ENCODE results near the gene SIX3.

The SIX3 gene

GRCh38 chr2:44931198-44931780 lies 10.2 kb upstream of the SIX3 start:
- no peak for DNase-seq

- DNase-seq: no peak
These were observed 9.4 kb upstream of the SIX3 start for GRCh38 chr2:44932079-44932478.

DNA sequence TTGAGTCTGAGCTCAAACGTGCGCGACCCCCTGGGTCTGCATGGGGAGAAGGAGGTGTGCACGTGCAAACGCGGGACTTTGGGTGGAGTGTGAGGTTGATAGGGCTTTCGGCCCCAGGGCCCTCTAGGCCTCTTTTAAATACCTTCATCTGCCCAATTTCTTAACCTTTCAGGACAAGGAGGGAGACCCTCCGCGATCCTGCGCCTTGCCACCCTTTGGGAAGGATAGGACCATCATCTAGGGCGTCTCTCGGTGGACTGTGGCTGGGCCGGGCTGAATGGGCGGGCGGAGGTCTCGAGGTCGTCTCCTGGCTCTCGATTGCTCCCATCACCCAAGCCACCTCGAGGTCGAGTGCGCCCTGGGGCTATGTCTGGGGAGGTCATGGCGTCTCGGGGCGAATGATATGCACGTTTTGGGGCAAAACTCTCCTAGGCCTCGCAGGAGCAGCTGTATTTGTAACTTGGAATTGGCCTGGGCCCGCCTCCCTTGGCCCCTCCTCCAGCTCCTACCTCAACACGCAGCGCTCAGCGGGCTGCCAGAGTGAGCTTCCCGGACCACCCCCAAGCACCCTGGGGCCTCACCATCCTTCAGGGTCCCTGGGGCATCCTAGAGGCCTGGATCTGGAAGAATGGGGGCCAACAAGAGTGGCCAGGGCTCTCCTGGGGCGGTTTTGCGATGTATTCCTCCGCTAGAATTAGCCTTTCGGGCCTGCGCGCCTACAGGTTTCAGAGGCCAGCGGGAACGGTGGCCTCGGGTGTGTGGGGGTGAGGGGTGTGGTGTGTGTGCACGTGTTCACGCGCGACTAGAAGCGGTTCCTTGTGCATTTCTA lies 8.7 kb upstream of the SIX3 start:
- no peak for DNase-seq

DNA sequence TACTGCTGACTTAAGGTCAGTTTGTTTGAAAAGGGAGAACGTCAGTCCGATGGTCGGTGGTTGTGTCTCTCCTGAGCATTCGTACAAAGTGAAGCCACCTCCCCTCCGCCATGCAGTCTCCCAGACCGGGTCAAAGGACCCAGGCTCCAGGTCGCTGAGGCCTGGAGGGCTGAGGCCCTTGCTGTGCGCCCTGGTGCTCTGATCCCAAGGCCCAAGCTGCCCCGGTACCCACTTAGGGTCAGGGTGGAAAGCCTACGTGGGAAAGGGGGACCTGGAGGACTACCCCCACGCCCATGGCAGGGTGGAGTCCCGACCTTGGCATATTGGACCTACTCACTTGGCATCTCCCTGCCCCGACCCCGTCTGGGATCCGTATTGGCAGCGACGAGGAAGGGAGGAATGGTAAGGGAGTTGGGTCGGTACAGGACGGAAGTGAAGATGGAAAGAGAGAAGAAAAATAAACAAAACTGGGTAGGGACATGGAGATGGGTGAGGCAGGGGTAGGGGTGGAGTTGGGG lies 8.0 kb upstream of the SIX3 start:
- DNase-seq: no peak

- DNase-seq: no peak
These were observed 7.2 kb upstream of the SIX3 start for GRCh38 chr2:44934038-44934982.

DNA sequence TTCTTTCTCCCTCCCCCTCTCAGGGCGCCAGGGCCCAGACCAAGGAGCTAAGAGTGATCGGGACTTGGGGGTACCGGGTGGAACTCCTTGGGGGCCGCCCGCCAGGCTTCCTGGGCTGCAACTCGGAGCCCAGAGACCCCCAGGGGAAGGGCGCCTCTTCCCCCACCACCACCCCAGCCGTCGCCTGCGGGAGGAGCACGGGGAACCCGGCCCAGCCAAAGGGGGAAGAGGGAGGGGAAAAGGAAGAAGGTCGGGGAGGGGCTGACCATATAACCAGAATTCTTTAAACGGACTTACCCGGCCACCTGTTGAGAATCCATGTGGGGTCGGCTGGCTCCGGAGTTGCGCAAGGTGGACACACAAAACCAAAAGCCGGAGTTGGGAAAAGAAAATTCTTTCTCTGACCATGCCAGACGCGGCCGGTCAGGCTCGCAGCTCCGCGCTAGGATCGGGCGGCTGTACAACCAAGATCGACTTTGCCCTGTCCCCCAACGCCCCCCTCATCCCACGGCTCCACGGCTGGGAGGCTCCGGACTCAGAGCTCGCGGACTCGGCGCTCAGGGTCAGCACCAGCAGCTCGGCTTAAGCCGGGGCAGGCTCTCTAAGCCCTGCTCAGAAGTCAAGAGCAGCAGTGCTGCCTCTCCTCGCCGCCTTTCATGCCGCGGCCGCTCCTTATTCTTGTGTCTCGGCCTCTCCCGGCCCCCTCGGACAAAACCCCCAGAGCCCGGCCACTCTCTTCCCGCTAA lies 6.3 kb upstream of the SIX3 start:
- no peak for DNase-seq

DNA sequence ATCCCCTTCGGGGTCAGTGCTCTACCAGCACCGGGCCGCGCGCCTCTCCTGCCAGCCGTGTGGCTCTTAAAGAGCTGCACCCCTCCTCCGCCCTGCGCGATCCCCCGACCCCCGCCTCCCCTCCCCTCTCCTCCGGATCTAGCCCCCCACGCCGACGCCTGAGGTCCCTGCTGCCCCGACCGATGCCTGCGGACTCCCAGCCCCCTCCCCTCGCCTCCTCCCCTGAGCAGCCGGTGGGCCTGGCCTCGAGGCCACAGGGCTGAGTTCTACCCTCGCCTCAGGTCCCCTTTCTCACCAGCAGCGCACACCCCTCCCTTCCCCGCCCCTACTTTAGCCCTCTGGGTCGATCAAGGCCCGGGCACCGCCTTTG lies 5.8 kb upstream of the SIX3 start:
- DNase-seq: no peak

GRCh38 chr2:44936275-44936674 lies 5.2 kb upstream of the SIX3 start:
- DNase-seq: no peak

DNA sequence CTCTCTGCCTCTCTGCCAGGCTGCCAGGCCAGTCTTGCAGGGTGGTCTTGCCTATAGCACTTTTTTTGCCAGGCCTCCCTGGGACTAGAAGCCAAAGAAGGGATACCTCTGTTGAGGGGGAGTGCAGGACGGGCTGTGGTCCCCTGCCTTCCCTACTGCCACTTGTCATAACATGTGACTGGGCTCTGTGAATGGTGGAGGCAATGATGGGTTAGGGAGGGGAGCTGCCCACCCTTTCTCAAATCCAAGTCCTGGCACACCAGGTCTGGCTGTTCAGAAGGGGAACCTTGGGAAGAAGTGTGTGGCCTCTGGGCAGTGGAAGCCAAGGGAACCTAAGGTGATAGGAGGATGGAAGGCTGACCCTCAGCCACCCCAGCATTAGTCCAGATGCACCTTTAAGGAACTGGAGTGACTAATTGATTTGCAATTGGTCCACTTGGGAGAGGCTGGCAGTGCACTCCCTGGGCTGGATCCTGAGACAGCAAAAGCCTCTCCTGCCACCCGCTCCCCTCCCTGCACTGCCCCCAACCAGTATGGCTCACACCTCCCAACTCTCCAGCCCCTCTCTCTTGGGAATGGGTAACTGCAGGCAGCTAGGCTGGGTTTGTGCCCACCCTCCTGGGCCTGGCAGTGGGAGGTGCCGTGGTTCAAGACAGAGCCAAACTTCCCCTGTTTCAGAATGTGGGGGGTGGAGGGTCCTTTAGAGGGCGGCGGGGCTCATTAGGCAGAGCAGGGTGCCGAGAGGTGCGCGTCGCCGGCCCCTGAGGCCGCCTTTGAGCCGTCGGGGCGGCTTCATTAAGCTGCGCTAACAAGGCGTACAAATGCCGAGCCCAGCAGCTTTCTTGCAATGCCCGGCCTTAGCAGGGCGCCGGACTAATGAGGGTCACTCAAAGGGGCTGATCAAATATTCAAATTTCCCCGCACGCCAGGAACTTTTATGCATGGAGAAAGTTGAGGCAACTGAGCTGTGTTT lies 4.5 kb upstream of the SIX3 start:
- no peak for DNase-seq

GRCh38 chr2:44937688-44938240 lies 3.7 kb upstream of the SIX3 start:
- DNase-seq: no peak

- DNase-seq: no peak
These were observed 3.0 kb upstream of the SIX3 start for GRCh38 chr2:44938287-44939105.

DNA sequence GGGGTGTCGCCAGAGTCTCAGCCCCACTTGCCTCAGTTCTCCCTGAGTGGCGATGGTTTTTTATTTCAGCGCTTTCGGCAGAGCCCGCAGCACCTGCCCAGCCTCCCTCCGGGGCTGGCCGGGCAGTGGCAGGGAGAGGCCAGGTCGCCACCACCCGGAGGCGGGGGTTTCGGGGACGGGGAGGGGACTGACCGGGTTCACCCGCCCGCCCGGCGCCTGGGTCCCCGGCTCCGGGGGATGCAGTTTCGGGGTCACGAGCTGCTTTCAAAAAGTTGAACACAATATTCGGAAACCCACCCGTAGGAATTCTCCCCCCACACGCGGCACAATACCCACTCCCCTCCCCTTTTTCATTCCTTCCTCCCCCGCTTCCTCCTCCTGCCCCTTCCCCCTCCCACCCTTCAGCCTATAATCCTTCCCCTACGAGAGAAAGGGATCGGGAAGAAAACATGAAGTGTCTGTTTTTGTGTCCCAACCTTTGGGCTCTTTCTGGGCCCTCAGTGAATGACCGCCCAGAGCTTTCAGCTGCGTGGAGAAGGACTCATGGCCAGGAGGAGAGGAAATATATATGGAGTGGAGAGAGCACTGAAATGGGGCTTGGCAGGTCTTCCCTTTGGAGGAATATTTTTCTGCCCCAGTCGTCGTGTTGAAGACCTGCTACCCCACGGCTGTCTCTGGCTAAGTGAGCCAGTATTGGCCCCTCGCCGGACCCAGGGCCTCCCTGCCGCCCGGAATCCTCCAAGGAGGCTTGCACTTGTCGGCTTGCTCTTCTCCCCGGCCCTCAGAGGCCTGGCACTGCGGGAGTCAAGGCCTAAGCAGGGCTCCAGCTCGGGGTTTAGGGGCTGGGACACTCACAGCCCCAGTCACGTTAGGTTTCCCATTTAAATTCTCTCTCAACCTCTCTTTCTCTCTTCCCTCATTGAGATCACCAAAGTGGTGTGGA lies 2.1 kb upstream of the SIX3 start:
- no peak for DNase-seq

DNA sequence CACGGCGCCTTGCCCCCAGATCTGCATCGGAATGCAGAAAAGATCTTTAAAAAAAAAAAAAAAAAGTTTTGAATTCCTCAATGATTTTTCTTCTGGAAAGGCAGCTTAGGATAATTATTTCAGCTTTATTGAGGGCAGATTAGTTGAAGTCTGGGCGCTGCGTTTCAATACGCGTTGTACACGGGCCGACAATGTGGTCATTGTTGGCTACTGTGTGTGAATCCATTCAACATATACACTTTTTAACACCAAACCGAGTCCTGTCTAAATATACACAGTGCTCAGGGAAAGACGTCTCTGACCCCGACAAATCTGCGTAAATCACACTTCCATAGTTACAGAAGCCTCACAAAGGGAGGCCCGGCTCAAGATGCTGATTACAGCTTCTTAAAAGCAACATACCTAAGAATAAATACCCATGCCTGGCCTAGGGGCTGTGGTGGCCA lies 1.4 kb upstream of the SIX3 start:
- DNase-seq: no peak

- no peak for DNase-seq
These were observed 604 bp upstream of the SIX3 start for GRCh38 chr2:44940732-44941464.

- DNase-seq: no peak
These were observed 965 bp downstream of the SIX3 start for GRCh38 chr2:44942304-44943030.

GRCh38 chr2:44943031-44943692 lies 1.7 kb downstream of the SIX3 start:
- no peak for DNase-seq

- no peak for DNase-seq
These were observed 2.2 kb downstream of the SIX3 start for GRCh38 chr2:44943693-44944101.
